KMS-11 (cell line): ENCODE data around the gene SOX8.

Source experiments
- H2AFZ ChIP-seq: fragments of 200-600 bp; sonication (generic); 2 replicates; pipeline ENCODE4 v1.6.1; 2016; ENCODE audit warnings: antibody characterized with exemption, mixed run types, low read depth
- H3K27ac ChIP-seq: fragments of 200-600 bp; sonication (generic); 2 replicates; pipeline ENCODE4 v1.6.1; 2016; ENCODE audit warnings: mild to moderate bottlenecking, mixed run types
- H3K27me3 ChIP-seq: fragments of 200-600 bp; sonication (generic); 2 replicates; pipeline ENCODE4 v1.6.1; 2017; ENCODE audit warnings: mild to moderate bottlenecking, low read depth, mixed run types, moderate library complexity; ENCODE audit not compliant: insufficient read depth
- H3K36me3 ChIP-seq: fragments of 200-600 bp; sonication (generic); 2 replicates; pipeline ENCODE4 v1.6.1; 2017; ENCODE audit warnings: mild to moderate bottlenecking, mixed run types; ENCODE audit not compliant: insufficient read depth
- H3K4me1 ChIP-seq: fragments of 200-600 bp; sonication (generic); 2 replicates; pipeline ENCODE4 v1.6.1; 2016; ENCODE audit warnings: mild to moderate bottlenecking, low read depth, mixed run types; ENCODE audit not compliant: poor library complexity, severe bottlenecking
- H3K4me2 ChIP-seq: fragments of 200-600 bp; sonication (generic); 2 replicates; pipeline ENCODE4 v1.7.0; 2016; ENCODE audit warnings: mild to moderate bottlenecking, mixed run types
- H3K4me3 ChIP-seq: fragments of 200-600 bp; sonication (generic); IDR thresholded peaks from 2 replicates; pipeline ENCODE4 v1.6.1; 2017; ENCODE audit warnings: low read depth, low read length, mixed read lengths; ENCODE audit not compliant: insufficient read depth
- H3K79me2 ChIP-seq: fragments of 200-600 bp; sonication (generic); 2 replicates; pipeline ENCODE4 v1.6.1; 2016; ENCODE audit warnings: low read depth, mixed run types; ENCODE audit not compliant: insufficient read depth
- H3K9ac ChIP-seq: fragments of 200-600 bp; sonication (generic); 2 replicates; pipeline ENCODE4 v1.6.1; 2016; ENCODE audit warnings: mild to moderate bottlenecking, mixed run types
- H4K20me1 ChIP-seq: fragments of 200-600 bp; sonication (generic); 2 replicates; pipeline ENCODE4 v1.6.1; 2016; ENCODE audit warnings: mild to moderate bottlenecking, mixed run types; ENCODE audit not compliant: insufficient read depth
- CTCF ChIP-seq: fragments of 200-600 bp; sonication (generic); conservative IDR thresholded peaks from 2 replicates; pipeline ENCODE4 v1.6.1; 2017; ENCODE audit warnings: low read depth, mild to moderate bottlenecking, antibody characterized with exemption, low read length, moderate library complexity, mixed read lengths

The SOX8 gene

GRCh38 chr16:989354-989814, 7.8 kb downstream of the SOX8 start:
- Histone ChIP-seq H3K36me3 (no peaks in the 10 kb centered on the region), H3K4me1 (no peaks in the 10 kb centered on the region), H3K9ac (no peak overlapping the region), H3K27me3 (peaks cover 80% of the 10 kb centered on the region), H3K4me3 (no peak overlapping the region), H3K79me2 (no peaks in the 10 kb centered on the region), H3K27ac (no peak overlapping the region), H4K20me1 (no peaks in the 10 kb centered on the region), H2AFZ (no peak overlapping the region), H3K4me2 (no peak overlapping the region)
- no peak for TF ChIP-seq CTCF

GRCh38 chr16:990516-991291, 9.1 kb downstream of the SOX8 start:
- Histone ChIP-seq H3K27ac (no peak overlapping the region), H3K27me3 (peaks cover 83% of the 10 kb centered on the region), H3K4me1 (no peaks in the 10 kb centered on the region), H3K4me2 (no peak overlapping the region), H3K4me3 (no peak overlapping the region), H3K36me3 (no peaks in the 10 kb centered on the region), H3K79me2 (no peaks in the 10 kb centered on the region), H3K9ac (no peak overlapping the region), H4K20me1 (no peaks in the 10 kb centered on the region), H2AFZ (no peak overlapping the region)
- TF ChIP-seq CTCF = no peak

- Histone ChIP-seq H3K4me2 (no peak overlapping the region), H3K4me3 (no peak overlapping the region), H2AFZ (no peak overlapping the region), H3K9ac (no peak overlapping the region), H3K79me2 (no peaks in the 10 kb centered on the region), H3K4me1 (no peaks in the 10 kb centered on the region), H3K36me3 (no peaks in the 10 kb centered on the region), H3K27me3 (peaks cover 83% of the 10 kb centered on the region), H3K27ac (no peak overlapping the region), H4K20me1 (no peaks in the 10 kb centered on the region)
- TF ChIP-seq CTCF = no peak
These were observed 9.8 kb downstream of the SOX8 start for GRCh38 chr16:991345-991744.

- peaks cover 83% of the 10 kb centered on the region for H3K27me3 ChIP-seq
- no peaks in the 10 kb centered on the region for H4K20me1 ChIP-seq
- H3K9ac ChIP-seq = no peak overlapping the region
- no peak overlapping the region for H3K4me2 ChIP-seq
- no peaks in the 10 kb centered on the region for H3K79me2 ChIP-seq
- no peak overlapping the region for H3K4me3 ChIP-seq
- H3K27ac ChIP-seq = no peak overlapping the region
- no peaks in the 10 kb centered on the region for H3K36me3 ChIP-seq
- H3K4me1 ChIP-seq = no peaks in the 10 kb centered on the region
- TF ChIP-seq CTCF = no peak
- H2AFZ ChIP-seq = no peak overlapping the region
These were observed 10.2 kb downstream of the SOX8 start for GRCh38 chr16:991773-992172.
